CD14-positive monocyte (primary cell): ENCODE measurements around the gene HSPA12B. TPM values are rescaled to one million over a fixed set of nuclear protein-coding genes. Genes with fewer than 3 reads are reported as not detected.

Experiments
- DNase-seq, 3 donors: peaks; one replicate each; pipeline ENCODE4 v3.0.0-alpha.2; 2011 to 2022
- H2AFZ ChIP-seq: 2 replicates; pipeline ENCODE4 v1.6.0; 2012; ENCODE audit warnings: mild to moderate bottlenecking, low read depth, low read length, inconsistent platforms; ENCODE audit not compliant: insufficient read depth, poor library complexity, severe bottlenecking
- H3K27ac ChIP-seq, 2 donors: 1 replicate in 1 of 2; 2 replicates in 1 of 2; pipeline ENCODE4 v1.5.1; 2012 to 2013; ENCODE audit warnings: low read length in 2 of 2, control low read depth in 1 of 2, inconsistent platforms in 1 of 2, low read depth in 1 of 2, mild to moderate bottlenecking in 1 of 2
- H3K27me3 ChIP-seq, 2 donors: one replicate each; pipeline versions ENCODE4 v1.6.0 to v1.6.1; 2011 to 2013; ENCODE audit warnings: low read length in 2 of 2; ENCODE audit not compliant: control insufficient read depth in 2 of 2, insufficient read depth in 2 of 2
- H3K36me3 ChIP-seq, 2 donors: replicated peaks in 1 of 2; 1 replicate in 1 of 2; 2 replicates in 1 of 2; pipeline versions ENCODE4 v1.5.1 to v1.6.1; 2012 to 2013; ENCODE audit warnings: low read length in 2 of 2, control low read depth in 1 of 2, inconsistent platforms in 1 of 2, mild to moderate bottlenecking in 1 of 2; ENCODE audit not compliant: insufficient read depth in 2 of 2, control insufficient read depth in 1 of 2
- H3K4me1 ChIP-seq, 2 donors: 1 replicate in 1 of 2; 2 replicates in 1 of 2; pipeline versions ENCODE4 v1.5.1 to v1.6.1; 2012 to 2013; ENCODE audit warnings: low read length in 2 of 2, control low read depth in 1 of 2, inconsistent platforms in 1 of 2, mild to moderate bottlenecking in 1 of 2, moderate library complexity in 1 of 2; ENCODE audit not compliant: insufficient read depth in 2 of 2, control insufficient read depth in 1 of 2
- H3K4me2 ChIP-seq: replicated peaks from 2 replicates; pipeline ENCODE3; 2012; ENCODE audit warnings: low read length, moderate library complexity, mild to moderate bottlenecking; ENCODE audit not compliant: poor library complexity, severe bottlenecking; ENCODE audit errors: extremely low read depth
- H3K4me3 ChIP-seq, 3 experiments: fragments of 200-600 bp in 1 of 3; sonication (generic) in 1 of 3; replicated peaks in 1 of 3; 1 replicate in 2 of 3; 2 replicates in 1 of 3; pipeline ENCODE4 v1.5.1; 2011 to 2013; ENCODE audit warnings: low read length in 3 of 3, mild to moderate bottlenecking in 3 of 3, control low read depth in 2 of 3, low read depth in 2 of 3, inconsistent platforms in 1 of 3, moderate library complexity in 1 of 3
- H3K79me2 ChIP-seq: 2 replicates; pipeline ENCODE4 v1.6.0; 2012; ENCODE audit warnings: mild to moderate bottlenecking, control low read depth, inconsistent platforms, low read length, moderate library complexity; ENCODE audit not compliant: insufficient read depth
- H3K9ac ChIP-seq: 2 replicates; pipeline ENCODE4 v1.6.0; 2017; ENCODE audit warnings: low read length, mild to moderate bottlenecking; ENCODE audit not compliant: insufficient read depth, poor library complexity, severe bottlenecking
- H3K9me3 ChIP-seq, 2 donors: replicated peaks in 1 of 2; 1 replicate in 1 of 2; 2 replicates in 1 of 2; pipeline versions ENCODE4 v1.5.1 to v1.6.1; 2012 to 2013; ENCODE audit warnings: low read length in 2 of 2, control low read depth in 1 of 2; ENCODE audit not compliant: control insufficient read depth in 1 of 2, insufficient read depth in 1 of 2
- H4K20me1 ChIP-seq: 2 replicates; pipeline ENCODE4 v1.6.0; 2012; ENCODE audit warnings: mild to moderate bottlenecking, low read length, control low read depth, moderate library complexity; ENCODE audit not compliant: insufficient read depth
- H3K27ac Mint-ChIP-seq, 7 donors: one replicate each; pipeline ENCODE4 v1.8.0; 2020; ENCODE audit warnings: mild to moderate bottlenecking in 7 of 7, mixed read lengths in 7 of 7, moderate library complexity in 6 of 7, inconsistent platforms in 2 of 7
- H3K27me3 Mint-ChIP-seq, 3 donors: one replicate each; pipeline ENCODE4 v1.8.0; 2021 to 2022; ENCODE audit warnings: low read depth in 3 of 3, mild to moderate bottlenecking in 3 of 3, mixed read lengths in 3 of 3, moderate library complexity in 3 of 3, inconsistent platforms in 1 of 3
- H3K36me3 Mint-ChIP-seq, 2 donors: one replicate each; pipeline ENCODE4 v1.8.0; 2020; ENCODE audit warnings: mixed read lengths in 2 of 2, inconsistent platforms in 1 of 2, mild to moderate bottlenecking in 1 of 2
- H3K4me1 Mint-ChIP-seq: one replicate; pipeline ENCODE4 v1.8.0; 2020; ENCODE audit warnings: mild to moderate bottlenecking, mixed read lengths
- H3K4me3 Mint-ChIP-seq, 2 donors: one replicate each; pipeline ENCODE4 v1.8.0; 2020; ENCODE audit warnings: mild to moderate bottlenecking in 2 of 2, mixed read lengths in 2 of 2, moderate library complexity in 1 of 2
- H3K9me3 Mint-ChIP-seq, 7 donors: one replicate each; pipeline ENCODE4 v1.8.0; 2020 to 2022; ENCODE audit warnings: mixed read lengths in 7 of 7, mild to moderate bottlenecking in 6 of 7, moderate library complexity in 6 of 7, inconsistent platforms in 2 of 7
- CTCF ChIP-seq: fragments of 200-600 bp; IDR thresholded peaks from one replicate; pipeline ENCODE4 v1.8.0; 2022; ENCODE audit warnings: antibody characterized with exemption, mild to moderate bottlenecking
- WGBS: methylation state at CpG from one replicate; pipeline ENCODE4 v1.1.5; 2013; ENCODE audit warnings: missing lambda C conversion rate; ENCODE audit not compliant: insufficient coverage; 5-methylcytosine and 5-hydroxymethylcytosine counted together
- intact Hi-C, 2 donors: fragments of 100-400 bp; cut with micrococcal nuclease; formaldehyde crosslinking; loops; one replicate each; pipeline versions ENCODE4 v1.15.0 to v1.15.1; 2023
- polyA plus RNA-seq, 3 donors: library from polyadenylated mRNA; depleted of rRNA in 1 of 3; unstranded in 2 of 3; stranded (reverse) in 1 of 3; fragments of 300-500 nt in 2 of 3; fragments of >200 nt in 1 of 3; fragmentation: Illumina TruSeq in 2 of 3; gene quantifications; 1 replicate in 2 of 3; 2 replicates in 1 of 3; pipeline ENCODE4 v1.2.3, GENCODE V29; 2012 to 2021

Gene HSPA12B
- polyA plus RNA-seq, 3 donors = not detected

GRCh38 chr20:3697588-3698305, 34.7 kb upstream of the HSPA12B start:
- Mint-ChIP-seq H3K4me3 (no peak overlapping the region), H3K27ac (no peak overlapping the region), H3K27me3 (peaks cover 1 to 7% (median 3%) of the 10 kb centered on the region in 3 donors), H3K9me3 (peaks cover 3 to 12% (median 5%) of the 10 kb centered on the region in 7 donors), H3K36me3 (peaks cover 0 to 4% of the 10 kb centered on the region in 2 donors), H3K4me1 (no peaks in the 10 kb centered on the region)
- Histone ChIP-seq H3K27me3 (no peaks in the 10 kb centered on the region), H3K4me1 (no peaks in the 10 kb centered on the region), H3K27ac (no peak overlapping the region), H4K20me1 (no peaks in the 10 kb centered on the region), H3K79me2 (no peaks in the 10 kb centered on the region), H2AFZ (no peak overlapping the region), H3K9me3 (peaks cover 4 to 8% of the 10 kb centered on the region in 2 donors), H3K4me3 (no peak overlapping the region), H3K9ac (no peak overlapping the region), H3K36me3 (peaks cover 0 to 12% of the 10 kb centered on the region in 2 donors), H3K4me2 (no peak overlapping the region)
- DNase-seq = no peak
- 93% methylated on average over 17 of the region's 18 CpGs for WGBS
- TF ChIP-seq CTCF = no peak
- intact Hi-C loops = no loop called here

- Mint-ChIP-seq H3K9me3 (peaks cover 3 to 12% (median 5%) of the 10 kb centered on the region in 7 donors), H3K4me3 (no peak overlapping the region), H3K4me1 (no peaks in the 10 kb centered on the region), H3K27me3 (peaks cover 1 to 7% (median 1%) of the 10 kb centered on the region in 3 donors), H3K27ac (no peak overlapping the region), H3K36me3 (peaks cover 1 to 4% of the 10 kb centered on the region in 2 donors)
- DNase-seq = no peak
- Histone ChIP-seq H3K27me3 (no peaks in the 10 kb centered on the region), H4K20me1 (no peaks in the 10 kb centered on the region), H3K79me2 (no peaks in the 10 kb centered on the region), H3K4me3 (no peak overlapping the region), H3K27ac (no peak overlapping the region), H3K9me3 (peaks cover 4 to 8% of the 10 kb centered on the region in 2 donors), H3K4me2 (no peak overlapping the region), H2AFZ (no peak overlapping the region), H3K4me1 (no peaks in the 10 kb centered on the region), H3K9ac (no peak overlapping the region), H3K36me3 (peaks cover 0 to 17% of the 10 kb centered on the region in 2 donors)
- no peak for TF ChIP-seq CTCF
- intact Hi-C loops = no loop called here
- 84% methylated on average over 6 of the region's 6 CpGs for WGBS
Measured at GRCh38 chr20:3698591-3699001, 33.9 kb upstream of the HSPA12B start.
